Activated CD8-positive, alpha-beta memory T cell treated with anti-CD3 and anti-CD28 coated beads, Interleukin-2, amount 50 U/mL, for 1 hour (primary cell): ENCODE data around the gene TRMO.
"Not testable (repeated sequence)": the region's sequence is repeated elsewhere in the genome, so short reads cannot be mapped to it uniquely, and the experiment has no call there.

Experiments
- DNase-seq: peaks from one replicate; pipeline ENCODE4 v3.0.0-alpha.2; 2020; ENCODE audit errors: extremely low read depth

Gene TRMO, protein sequence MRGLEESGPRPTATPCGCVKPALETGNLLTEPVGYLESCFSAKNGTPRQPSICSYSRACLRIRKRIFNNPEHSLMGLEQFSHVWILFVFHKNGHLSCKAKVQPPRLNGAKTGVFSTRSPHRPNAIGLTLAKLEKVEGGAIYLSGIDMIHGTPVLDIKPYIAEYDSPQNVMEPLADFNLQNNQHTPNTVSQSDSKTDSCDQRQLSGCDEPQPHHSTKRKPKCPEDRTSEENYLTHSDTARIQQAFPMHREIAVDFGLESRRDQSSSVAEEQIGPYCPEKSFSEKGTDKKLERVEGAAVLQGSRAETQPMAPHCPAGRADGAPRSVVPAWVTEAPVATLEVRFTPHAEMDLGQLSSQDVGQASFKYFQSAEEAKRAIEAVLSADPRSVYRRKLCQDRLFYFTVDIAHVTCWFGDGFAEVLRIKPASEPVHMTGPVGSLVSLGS

DNA sequence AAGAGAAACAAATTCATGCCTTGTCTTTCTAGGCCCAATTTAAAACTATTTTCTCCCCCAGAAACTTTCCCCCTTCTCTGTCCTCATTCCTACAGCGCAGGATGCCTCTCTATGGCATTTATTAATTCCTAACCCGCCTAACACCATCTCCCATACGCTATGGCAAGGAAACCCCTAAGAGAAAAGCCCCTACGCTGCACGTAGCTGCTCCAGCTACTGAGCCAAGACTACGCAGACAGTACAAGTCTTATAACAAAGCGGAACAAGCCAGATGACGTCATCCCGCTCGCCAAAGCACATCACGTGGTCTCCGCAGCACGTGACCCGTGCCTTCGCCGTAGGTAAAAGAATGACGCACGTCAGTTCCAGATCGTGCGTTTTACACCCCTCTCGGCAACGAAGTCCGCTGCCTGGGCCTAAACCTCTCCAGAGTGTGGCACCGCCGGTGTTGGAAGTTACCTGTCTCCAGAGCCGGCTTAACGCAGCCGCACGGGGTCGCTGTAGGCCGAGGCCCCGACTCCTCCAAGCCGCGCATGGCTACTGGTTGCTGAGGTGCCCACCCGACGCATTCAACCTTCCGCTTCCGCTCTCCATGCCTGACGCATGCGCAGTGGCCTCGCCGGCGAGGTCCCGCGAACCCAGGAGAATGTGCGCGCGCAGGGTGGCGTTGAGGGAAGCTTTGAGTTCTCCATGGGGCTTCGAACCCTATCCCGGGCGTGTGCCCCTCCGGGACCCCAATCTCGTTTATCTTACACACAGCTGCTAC, at the start of gene TRMO:
Gene TRMO, minus strand, starts transcription at position 542 of the 766 bp plus-strand sequence. Its CDS starts 7 bp downstream, at position 535.
- DNase-seq: peak; percentile 98

DNA sequence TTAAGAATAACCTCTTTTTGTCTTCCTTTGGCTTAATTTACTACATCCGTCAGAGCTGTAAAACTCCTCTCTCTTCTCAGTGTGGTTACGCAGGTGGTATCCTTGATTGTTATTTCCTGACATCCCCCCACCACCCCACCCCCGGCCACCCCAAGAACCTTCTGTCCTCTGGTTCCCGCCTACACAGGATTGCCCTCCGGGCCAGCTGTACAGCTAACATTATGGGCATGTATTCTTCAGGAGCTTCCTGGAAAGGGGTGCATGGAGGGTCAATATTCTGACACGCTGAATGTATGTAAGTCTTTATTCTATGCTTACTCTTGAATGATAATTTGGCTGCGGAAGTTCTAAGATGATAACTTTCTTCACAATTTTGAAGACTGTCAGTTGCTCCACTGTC, 47.9 kb upstream of the TRMO start:
- no peak for DNase-seq

DNA sequence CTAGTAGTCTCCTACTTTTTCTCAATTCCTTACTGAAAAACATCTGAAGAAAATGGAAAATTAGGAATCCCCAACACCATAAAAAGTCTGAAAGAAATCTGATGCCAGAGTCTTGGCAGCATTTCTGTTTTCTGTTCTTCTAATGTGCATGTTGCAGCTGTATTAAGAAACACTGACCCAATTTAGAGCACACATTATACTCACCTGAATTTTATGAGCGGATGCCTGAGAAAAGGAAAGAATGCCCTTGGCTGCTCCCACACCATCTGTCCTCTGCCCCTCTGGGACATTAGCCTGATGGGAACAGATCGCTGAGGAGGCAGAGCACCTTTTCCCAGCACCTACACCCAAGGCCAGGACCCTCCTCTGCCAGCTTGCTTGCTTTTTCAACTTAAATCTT, 46.7 kb upstream of the TRMO start:
- DNase-seq: no peak

DNA sequence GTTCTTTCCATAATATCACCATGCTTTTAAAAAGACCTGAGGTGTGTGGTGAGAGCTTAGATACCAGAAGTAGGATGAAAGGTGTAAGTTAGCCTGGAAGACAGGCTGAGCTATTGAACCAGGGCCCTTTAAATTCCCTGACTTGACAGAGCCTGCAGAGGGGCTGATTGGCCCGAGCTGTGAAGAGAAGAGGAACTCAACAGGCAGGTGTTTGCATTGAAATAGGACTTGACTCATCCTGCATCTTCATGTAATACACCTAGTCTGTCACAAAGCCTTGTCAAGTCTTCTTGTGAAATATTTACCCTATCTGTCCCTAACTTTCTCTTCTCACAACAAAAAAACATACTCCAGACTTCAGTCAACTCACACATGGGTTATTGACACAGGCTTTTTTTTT, 44.2 kb upstream of the TRMO start:
- no peak for DNase-seq

DNA sequence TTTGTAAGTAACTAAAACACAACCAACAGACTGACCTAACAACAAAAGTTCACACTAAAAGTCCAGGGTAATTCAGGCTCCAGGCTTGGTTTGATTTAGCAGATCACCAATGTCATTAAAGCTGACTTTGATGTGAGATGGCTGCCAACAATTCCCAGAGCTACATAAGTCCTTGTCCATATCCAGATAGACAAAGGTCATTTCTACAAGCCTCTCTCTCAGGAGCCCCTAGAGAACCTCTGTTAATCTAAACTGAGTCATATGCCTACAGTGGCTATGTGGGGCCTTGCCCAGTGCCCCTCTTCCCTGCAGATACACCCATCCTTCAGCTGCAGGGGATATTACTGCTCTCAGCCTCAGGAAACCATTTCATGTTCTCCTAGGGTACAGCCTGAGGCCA, 42.6 kb upstream of the TRMO start:
- DNase-seq: no peak

DNA sequence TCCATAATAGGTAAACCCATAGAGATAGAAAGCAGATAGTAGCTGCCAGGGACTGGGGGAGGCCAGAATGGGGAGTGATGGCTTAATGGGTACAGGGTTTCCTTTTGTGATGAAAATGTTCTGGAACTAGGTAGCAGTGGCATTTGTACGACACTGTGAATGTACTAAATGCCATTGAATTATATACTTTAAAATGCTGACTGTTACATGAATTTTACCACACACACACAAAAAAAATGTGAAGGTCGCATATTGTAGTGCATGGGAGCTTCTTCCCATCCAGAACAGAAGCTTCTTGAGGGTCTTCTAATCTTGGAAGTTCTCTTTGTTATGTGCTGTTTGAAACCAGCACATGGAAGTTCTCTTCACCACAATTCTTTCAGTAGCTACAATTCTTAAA, 40.9 kb upstream of the TRMO start:
- no peak for DNase-seq

DNA sequence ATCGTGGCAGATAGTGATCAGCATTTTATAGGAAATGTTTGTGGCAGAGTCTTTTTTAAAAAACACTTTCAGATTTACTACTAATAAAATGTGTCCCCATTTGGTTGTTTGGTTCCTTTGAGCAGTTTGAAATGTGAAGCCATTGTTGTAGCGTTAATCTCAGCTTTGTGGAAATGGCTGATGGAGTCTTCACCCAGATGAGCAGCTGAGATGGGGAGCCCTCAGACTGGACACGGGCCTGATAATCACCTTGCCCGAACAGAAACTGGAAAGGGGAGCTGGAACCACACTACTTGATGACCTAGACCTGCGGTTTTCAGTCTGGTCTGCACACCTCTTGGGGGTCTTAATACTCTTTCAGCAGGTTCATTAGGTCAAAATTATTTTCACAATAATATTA, 40.3 kb upstream of the TRMO start:
- no peak for DNase-seq

DNA sequence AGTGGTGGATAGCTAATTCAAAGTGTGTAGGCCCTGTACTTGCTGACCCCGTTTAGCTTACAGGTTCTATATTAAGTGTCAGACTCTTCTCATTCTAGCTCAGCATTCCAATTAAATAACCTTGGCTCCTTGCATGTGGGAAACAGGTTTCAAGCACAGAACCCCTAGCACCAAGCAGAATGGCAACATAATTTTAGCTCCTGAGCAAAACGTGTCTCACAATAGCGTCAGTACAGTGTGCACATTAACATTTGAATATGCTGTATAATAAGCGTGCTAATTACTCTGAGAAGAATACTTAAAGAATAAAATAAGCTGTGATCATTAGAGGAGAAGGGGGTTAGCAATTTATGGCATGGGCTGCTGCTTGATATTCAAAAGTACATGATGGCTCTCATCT, 39.8 kb upstream of the TRMO start:
- DNase-seq: no peak

DNA sequence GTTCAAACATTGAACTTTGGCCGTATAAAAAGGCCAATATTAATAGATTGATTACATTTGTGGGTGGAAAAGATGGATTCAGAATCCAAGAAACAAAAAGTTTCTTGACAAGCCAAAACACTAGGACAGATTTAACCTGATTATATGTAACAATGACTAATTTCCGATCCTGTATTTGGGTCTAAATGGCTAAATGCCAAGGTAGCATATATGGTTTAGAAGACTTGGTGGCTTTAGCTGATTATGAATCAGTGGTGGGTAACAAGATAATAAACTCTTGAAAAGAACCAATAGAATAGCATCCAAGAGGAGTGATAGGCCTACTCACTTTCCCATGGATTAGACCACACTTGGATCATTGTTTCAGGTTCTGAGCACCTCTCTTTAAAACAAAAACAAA, 39.1 kb upstream of the TRMO start:
- no peak for DNase-seq

DNA sequence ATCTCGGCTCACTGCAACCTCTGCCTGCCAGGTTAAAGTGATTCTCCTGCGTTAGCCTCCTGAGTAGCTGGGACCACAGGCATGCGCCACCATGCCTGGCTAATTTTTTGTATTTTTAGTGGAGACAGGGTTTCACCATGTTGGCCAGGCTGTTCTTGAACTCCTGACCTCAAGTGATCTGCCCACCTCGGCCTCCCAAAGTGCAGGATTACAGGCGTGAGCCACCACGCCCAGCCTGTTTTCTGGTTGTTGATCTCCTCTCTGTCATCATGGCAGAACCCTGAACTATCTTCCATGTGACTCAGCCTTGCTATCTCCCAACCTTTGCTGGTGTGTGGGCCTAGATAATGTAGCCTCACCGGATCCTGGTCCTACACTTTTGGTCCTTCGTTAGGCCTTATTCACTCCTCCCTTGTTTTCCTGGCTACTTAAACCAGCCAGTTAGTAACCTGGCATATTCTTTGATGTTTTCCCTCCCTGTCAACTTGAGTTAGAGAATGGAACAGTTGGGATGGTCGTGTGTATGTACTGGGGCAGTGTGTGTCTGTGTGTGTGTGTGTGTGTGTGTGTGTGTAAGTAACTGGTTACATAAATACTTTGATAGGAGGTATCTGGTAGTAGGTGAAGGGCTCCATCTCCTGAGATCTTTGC, 38.5 kb upstream of the TRMO start:
- DNase-seq: not testable (repeated sequence)

DNA sequence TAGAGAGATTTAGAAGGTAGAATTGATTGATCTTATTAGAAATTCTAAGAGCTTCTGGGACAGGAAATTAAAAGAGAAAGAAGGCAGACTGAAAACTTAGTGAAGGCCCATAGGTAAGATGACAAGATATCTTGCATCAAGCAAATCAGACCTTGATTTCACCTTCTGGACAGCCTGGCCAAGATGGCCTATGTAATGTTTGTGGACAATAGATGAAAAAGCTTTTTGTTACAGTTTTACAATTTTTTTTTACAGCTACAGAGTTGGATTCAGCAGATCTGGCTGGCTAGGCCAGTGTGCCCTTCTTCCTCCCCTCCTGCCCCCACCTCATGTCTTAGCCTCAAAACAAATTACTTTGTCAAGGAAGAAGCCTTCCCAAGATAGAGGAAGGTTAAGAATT, 37.3 kb upstream of the TRMO start:
- DNase-seq: no peak

DNA sequence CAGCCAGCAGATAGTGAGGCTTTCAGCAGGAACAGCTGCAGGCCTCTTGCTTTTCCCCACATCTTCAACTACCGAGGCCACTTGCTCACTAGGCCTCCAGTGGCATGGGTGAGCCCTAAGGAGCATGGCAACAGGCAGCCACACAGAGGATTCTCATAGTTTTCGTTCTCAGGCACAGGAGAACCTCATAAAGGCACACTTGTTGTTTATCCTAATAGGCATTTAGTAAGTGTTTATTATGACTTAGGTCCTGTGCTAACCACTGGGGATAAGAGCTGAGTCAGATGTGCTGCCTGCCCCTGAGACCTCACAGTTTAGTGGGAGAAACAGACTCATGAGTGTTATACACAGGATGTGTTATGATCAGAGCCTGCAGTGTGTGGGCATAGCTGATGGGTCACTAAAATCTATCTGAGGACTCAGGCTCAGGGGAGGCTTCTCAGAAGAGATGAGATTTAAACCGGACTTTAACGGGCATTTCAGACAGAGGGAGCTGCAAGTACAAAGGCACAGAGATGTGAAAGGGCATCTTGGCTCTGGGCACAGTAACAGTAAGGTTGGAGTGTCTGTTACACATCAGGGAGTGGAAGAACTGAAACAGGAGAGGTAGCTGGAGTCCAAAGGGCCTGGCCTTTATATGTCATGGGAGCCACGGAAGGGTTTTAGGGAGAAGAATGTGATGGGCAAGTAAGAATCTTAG, 36.7 kb upstream of the TRMO start:
- no peak for DNase-seq

DNA sequence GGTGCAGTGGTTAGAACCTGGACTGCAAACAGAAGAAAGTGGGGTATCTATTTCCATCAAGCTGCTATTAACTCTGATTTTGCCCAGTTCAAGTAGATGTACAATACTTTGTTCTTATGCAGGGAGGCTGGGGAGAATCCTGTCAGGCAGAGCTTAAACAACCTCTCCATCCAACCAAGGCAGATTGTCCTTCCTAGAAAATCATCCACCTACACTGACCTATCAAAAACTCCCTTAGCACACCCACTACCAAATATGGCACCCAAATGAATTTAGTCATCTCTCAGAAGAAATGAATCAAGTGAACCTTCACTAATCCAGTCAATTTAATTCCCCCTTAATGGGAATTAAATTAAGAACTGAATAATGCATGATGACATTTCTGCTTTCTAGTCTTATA, 34.0 kb upstream of the TRMO start:
- DNase-seq: no peak

DNA sequence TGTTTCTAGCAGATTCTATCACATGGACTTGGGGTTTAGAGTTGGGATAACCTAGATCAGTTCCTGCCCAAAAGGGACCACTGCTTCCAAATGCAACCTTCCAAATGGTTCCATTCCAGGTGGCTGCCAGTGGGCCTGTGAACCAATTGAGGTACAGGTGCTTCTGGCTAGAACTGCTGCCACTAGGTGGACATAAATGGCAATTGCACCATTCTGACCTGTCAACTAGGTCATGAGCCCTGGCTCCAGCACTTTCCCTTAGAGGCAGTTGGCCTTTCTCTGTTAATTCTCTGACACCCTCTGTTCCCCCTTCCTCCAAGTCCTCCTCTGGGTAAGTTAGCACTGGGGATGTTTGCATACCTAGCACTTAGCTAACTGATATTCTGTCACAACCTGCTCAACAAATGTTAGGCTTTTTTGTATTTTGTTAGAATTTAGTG, 32.3 kb upstream of the TRMO start:
- peak; percentile 25 for DNase-seq

DNA sequence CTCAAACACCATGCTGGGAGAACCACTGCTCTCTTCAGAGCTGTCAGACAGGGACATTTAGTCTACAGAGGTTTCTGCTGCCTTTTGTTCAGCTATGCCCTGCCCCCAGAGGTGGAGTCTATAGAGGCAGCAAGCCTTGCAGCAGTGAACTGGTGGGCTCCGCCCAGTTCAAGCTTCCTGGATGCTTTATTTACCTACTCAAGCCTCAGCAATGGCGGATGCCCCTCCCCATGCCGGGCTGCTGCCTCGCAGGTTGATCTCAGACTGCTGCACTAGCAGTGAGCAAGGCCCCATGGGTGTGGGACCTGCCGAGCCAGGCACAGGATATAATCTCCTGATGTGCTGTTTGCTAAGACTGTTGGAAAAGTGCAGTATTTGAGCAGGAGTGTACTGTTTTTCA, 28.6 kb upstream of the TRMO start:
- not testable (repeated sequence) for DNase-seq

DNA sequence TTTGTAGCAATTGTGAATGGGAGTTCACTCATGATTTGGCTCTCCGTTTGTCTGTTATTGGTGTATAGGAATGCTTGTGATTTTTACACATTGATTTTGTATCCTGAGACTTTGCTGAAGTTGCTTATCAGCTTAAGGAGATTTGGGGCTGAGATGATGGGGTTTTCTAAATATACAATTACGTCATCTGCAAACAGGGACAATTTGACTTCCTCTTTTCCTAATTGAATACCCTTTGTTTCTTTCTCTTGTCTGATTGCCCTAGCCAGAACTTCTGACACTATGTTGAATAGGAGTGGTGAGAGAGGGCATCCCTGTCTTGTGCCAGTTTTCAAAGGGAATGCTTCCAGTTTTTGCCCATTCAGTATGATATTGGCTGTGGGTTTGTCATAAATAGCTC, 24.8 kb upstream of the TRMO start:
- not testable (repeated sequence) for DNase-seq

DNA sequence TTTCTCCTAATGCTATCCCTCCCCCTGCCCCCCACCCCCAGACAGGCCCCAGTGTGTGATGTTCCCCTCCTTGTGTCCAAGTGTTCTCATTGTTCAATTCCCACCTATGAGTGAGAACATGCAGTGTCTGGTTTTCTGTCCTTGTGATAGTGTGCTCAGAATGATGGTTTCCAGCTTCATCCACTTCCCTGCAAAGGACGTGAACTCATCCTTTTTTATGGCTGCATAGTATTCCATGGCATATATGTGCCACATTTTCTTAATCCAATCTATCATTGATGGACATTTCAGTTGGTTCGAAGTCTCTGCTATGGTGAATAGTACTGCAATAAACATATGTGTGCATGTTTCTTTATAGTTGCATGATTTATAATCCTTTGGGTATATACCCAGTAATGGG, 23.2 kb upstream of the TRMO start:
- not testable (repeated sequence) for DNase-seq

DNA sequence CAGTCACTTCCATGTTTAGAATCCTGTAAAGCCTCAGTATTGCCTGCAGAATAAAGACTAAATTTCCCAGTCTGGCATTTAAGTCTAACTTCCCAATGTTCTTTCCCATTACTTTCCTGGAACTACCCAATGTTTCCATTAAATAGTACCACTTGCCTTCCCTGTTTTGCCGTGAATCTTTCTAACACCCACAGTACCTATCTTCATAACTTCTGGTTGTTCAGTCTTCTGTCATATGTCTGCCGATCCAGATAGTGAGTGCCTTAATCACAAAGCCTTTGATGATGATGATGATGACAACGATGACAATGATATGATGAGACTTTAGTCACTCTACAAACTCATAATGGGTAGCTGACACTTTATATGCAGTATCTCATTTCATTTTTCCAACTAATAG, 22.3 kb upstream of the TRMO start:
- DNase-seq: no peak

DNA sequence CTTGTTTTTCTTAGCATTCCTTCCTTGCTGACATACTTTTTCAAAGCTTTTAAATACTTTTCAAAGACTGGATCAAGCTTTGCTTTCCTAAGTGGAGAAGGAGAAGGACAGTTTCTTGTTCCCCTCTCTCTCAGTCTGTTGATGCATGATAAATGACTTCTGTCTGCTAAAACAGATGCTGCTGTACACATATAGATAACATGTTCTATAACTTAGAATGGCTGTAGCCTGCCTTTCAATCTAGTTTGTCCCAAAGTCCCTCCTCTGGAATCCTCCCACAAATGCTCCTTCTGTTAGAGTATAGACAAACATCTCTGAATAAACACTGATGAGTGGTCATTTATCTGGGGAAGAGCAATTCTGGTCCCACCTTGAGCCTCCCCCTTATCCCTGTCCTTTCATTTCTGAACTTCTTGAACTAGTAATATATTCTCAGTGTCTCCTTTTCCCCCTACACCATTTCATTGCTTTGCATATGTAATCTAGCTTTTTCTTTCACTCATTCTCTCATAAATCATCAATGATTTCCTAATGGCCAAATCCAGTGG, 21.1 kb upstream of the TRMO start:
- no peak for DNase-seq

DNA sequence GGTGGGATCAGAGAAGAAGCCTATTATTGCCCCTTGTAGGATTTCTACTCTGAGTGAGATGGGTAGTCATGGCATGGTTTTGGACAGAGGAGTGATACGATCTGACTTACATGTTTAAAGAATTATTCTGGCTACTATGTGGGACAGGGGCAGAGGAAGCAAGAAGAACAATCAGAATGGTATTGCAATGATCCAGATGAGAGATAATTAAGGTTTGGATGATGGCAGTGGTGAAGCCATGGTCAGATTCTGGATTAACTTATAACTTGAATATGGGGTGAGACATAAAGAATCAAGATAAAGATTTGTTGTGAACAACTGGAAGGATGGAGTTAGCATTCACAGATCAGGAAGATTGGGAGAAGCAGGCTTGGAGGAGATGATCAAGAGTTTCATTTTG, 19.0 kb upstream of the TRMO start:
- no peak for DNase-seq

DNA sequence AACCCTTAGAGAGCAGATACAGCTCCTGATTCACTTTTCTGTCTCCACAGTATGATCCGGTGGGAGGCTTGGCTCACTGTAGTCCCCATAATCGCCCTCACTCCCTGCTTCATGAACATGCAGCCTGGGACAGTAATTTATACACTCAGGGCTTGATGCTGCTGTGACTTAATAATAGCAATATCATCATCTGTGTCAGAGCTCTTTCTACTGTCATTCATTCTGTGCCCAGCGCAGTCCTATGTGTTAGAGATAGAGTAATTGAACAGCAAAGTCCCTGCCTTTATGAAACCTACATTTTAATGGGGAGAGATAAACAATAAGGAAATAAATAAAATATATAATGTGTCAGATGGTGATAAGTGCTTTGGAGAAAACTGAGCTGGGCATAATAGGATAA, 18.4 kb upstream of the TRMO start:
- no peak for DNase-seq

DNA sequence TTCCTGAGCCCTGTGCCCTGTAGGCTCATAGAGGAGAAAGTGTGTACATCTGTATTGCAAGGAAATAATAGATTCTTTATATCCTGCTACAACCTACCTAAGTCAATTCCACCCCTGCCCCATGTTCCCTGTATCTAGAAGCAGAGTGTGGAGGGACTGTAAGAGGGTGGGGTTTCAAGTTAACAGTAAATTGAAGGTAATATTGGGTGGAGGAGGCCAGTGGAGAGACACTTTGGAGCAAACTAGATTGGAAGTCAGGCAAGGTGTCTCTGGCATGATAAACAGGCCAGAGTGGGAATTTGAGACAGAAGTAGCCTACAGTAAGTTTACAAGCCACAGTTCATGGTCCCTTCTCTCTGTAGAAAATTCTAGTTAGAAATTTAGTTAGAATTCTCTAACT, 17.9 kb upstream of the TRMO start:
- DNase-seq: no peak
